ENCODE results near the gene TMOD1. TPM values are rescaled to one million over a fixed set of nuclear protein-coding genes. Genes with fewer than 3 reads are reported as not detected.

Gene TMOD1
- total and polyA plus RNA-seq, 2 of the 13 experiments (the other 11 are each of a cell fraction or from before 2014, with no cell fraction given): 0.04 to 0.07 TPM

DNA sequence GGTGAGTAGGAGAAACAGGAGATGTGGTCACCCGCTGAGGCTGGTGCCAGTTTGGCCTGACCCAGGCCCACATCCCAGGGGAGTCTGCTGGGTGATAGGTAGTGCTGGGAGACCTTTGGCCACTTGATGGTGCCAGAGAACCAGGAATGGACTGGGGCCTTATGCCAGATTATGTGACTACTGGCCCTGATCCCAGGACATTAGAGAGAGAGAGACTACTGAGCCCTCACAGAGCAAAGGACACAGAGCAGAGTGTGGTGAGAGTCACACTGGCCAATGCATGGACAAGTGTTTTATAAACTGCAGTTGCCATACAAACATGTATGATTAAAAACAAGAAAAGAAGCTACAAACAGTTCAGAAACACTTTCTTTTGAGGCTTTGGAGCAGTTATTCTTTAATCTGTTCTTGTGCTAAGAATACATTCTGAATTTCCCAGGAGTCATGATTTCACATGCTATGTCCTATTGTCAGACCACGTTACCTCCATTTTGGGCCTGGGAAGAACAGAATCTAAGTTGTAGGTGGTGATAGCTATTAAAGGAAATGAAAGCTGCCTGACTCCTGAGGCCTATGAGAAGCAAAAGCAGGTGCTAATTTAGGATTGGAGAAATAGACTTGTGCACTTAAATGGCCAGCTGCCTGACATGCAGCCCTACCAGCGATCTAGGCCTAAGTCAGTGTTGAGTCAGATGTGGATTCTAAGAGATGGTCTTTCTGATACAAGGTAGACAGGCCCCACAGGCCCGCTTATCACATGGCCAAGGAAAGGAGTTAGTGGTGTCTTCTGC is 32.6 kb upstream of the TMOD1 start (continued):
- TF ChIP-seq ELF3 (CRISPR knock-in tag; IDR thresholded peaks at IDR 0.05) (no peak), BORCS8-MEF2B (CRISPR knock-in tag; IDR thresholded peaks at IDR 0.05) (no peak), MTA1 (CRISPR knock-in tag; IDR thresholded peaks at IDR 0.05; ENCODE audit: borderline replicate concordance) (no peak), BCL3 (CRISPR knock-in tag; IDR thresholded peaks at IDR 0.05) (no peak), ONECUT2 (CRISPR knock-in tag; IDR thresholded peaks at IDR 0.05) (no peak), ZSCAN9 (CRISPR knock-in tag; IDR thresholded peaks at IDR 0.05; ENCODE audit: borderline replicate concordance) (no peak), RCOR2 (CRISPR knock-in tag; IDR thresholded peaks at IDR 0.05) (no peak), DNMT3B (CRISPR knock-in tag; conservative IDR thresholded peaks at IDR 0.05) (no peak), MEIS1 (CRISPR knock-in tag; IDR thresholded peaks at IDR 0.05; ENCODE audit: borderline replicate concordance) (no peak), THAP8 (CRISPR knock-in tag; IDR thresholded peaks at IDR 0.05; ENCODE audit: borderline replicate concordance) (no peak), ZNF205 (CRISPR knock-in tag; IDR thresholded peaks at IDR 0.05) (no peak), KDM3A (CRISPR knock-in tag; IDR thresholded peaks at IDR 0.05; ENCODE audit: low read depth) (no peak), FOXA1 (IDR thresholded peaks at IDR 0.05) (no peak), FOXA1 (CRISPR knock-in tag; IDR thresholded peaks at IDR 0.05) (no peak), REL (CRISPR knock-in tag; conservative IDR thresholded peaks at IDR 0.05) (no peak), ZNF670 (CRISPR knock-in tag; IDR thresholded peaks at IDR 0.05; ENCODE audit: borderline replicate concordance) (no peak), SALL2 (CRISPR knock-in tag; IDR thresholded peaks at IDR 0.05) (no peak), HNRNPUL1 (IDR thresholded peaks at IDR 0.05; ENCODE audit: low read depth, low read length) (no peak), GLMP (CRISPR knock-in tag; IDR thresholded peaks at IDR 0.05; ENCODE audit: borderline replicate concordance) (no peak), RFX1 (IDR thresholded peaks at IDR 0.05) (no peak), RFXAP (CRISPR knock-in tag; IDR thresholded peaks at IDR 0.05; ENCODE audit: borderline replicate concordance) (no peak)
- TF ChIP-seq, protein P1, sequence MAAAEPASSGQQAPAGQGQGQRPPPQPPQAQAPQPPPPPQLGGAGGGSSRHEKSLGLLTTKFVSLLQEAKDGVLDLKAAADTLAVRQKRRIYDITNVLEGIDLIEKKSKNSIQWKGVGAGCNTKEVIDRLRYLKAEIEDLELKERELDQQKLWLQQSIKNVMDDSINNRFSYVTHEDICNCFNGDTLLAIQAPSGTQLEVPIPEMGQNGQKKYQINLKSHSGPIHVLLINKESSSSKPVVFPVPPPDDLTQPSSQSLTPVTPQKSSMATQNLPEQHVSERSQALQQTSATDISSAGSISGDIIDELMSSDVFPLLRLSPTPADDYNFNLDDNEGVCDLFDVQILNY (CRISPR knock-in tag; conservative IDR thresholded peaks at IDR 0.05): no peak
- TF ChIP-seq, protein P2, sequence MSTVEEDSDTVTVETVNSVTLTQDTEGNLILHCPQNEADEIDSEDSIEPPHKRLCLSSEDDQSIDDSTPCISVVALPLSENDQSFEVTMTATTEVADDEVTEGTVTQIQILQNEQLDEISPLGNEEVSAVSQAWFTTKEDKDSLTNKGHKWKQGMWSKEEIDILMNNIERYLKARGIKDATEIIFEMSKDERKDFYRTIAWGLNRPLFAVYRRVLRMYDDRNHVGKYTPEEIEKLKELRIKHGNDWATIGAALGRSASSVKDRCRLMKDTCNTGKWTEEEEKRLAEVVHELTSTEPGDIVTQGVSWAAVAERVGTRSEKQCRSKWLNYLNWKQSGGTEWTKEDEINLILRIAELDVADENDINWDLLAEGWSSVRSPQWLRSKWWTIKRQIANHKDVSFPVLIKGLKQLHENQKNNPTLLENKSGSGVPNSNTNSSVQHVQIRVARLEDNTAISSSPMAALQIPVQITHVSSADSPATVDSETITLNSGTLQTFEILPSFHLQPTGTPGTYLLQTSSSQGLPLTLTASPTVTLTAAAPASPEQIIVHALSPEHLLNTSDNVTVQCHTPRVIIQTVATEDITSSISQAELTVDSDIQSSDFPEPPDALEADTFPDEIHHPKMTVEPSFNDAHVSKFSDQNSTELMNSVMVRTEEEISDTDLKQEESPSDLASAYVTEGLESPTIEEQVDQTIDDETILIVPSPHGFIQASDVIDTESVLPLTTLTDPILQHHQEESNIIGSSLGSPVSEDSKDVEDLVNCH (CRISPR knock-in tag; IDR thresholded peaks at IDR 0.05): no peak
